ENCODE data around the gene TBCB.

DNA sequence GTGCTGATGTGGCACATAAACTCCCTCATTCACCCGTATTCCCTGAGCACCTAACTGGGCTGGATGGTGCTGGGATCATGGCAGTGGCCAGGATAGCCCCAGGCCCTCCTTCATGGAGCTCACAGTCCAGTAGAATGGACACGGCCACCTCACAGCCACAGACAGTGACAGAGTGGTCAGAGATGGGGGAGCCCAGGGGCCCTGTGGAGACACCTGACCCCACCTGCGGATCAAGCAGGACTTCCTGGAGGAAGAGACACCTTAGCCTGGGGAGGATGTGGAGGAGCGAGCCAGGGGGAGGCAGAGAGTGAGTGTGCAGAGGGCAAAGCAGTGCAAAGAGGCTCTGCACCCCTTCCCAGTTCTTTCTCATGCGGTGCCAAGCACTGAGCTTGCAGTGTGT lies 25.4 kb upstream of the TBCB start:
- no peak for TF ChIP-seq POLR2AphosphoS5 (IDR thresholded peaks at IDR 0.05)
- no peak for TF ChIP-seq POLR2A (IDR thresholded peaks at IDR 0.05)
- TF ChIP-seq, protein P1, sequence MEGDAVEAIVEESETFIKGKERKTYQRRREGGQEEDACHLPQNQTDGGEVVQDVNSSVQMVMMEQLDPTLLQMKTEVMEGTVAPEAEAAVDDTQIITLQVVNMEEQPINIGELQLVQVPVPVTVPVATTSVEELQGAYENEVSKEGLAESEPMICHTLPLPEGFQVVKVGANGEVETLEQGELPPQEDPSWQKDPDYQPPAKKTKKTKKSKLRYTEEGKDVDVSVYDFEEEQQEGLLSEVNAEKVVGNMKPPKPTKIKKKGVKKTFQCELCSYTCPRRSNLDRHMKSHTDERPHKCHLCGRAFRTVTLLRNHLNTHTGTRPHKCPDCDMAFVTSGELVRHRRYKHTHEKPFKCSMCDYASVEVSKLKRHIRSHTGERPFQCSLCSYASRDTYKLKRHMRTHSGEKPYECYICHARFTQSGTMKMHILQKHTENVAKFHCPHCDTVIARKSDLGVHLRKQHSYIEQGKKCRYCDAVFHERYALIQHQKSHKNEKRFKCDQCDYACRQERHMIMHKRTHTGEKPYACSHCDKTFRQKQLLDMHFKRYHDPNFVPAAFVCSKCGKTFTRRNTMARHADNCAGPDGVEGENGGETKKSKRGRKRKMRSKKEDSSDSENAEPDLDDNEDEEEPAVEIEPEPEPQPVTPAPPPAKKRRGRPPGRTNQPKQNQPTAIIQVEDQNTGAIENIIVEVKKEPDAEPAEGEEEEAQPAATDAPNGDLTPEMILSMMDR (IDR thresholded peaks at IDR 0.05) = no peak
